Measurements from ENCODE around the gene CDCA4. TPM values are rescaled to one million over a fixed set of nuclear protein-coding genes. Genes with fewer than 3 reads are reported as not detected.

CDCA4 gene
- total and polyA plus RNA-seq, 10 of the 15 experiments (the other 5 are each of a cell fraction or from before 2014, with no cell fraction given) = 10.4 to 64.0 (median 52.1) TPM

GRCh38 chr14:105059035-105059924, 38.4 kb upstream of the CDCA4 start:
- no peak for DNase-seq (ENCODE audit: low read depth, low spot score)
- in situ Hi-C loops (cut with MboI) (no loop called here), intact Hi-C loops (cut with micrococcal nuclease; ENCODE audit: unreplicated experiment) (no loop called here)
- CTCF ChIA-PET = interaction anchor here (3.5 to 11.9 kb wide), 2 partner anchors 13 to 29 kb away, joined by 20 to 114 read pairs; no protein-coding TSS in a partner anchor
- TF ChIP-seq RBBP5 (conservative IDR thresholded peaks at IDR 0.05) = no peak
- no peak for TF ChIP-seq CREB1 (IDR thresholded peaks at IDR 0.05; ENCODE audit: low read depth)
- TF ChIP-seq CTCF (IDR thresholded peaks at IDR 0.05 in 2 of 3, conservative IDR thresholded peaks at IDR 0.05 in 1 of 3; ENCODE audit: control insufficient read depth in 2 of 3, extremely low read depth in 1 of 3, insufficient read depth in 1 of 3, low read depth in 3 of 3, low read length in 3 of 3) = peak in 2 of 3 experiments; percentile 7 to 30; a peak in 2 of 6 replicates
- peak; percentile 31; the same call in 1 of the 2 replicates for TF ChIP-seq PKNOX1 (IDR thresholded peaks at IDR 0.05)
- no peak for TF ChIP-seq ZBED1 (IDR thresholded peaks at IDR 0.05; ENCODE audit: borderline replicate concordance)
- 0 out of 2 replicates have a peak, but pooled peaks have one; percentile 15 for TF ChIP-seq IKZF1 (conservative IDR thresholded peaks at IDR 0.05)
- peak; percentile 7; the same call in 1 of the 2 replicates for TF ChIP-seq POLR2A (IDR thresholded peaks at IDR 0.05; ENCODE audit: low read depth, low read length)
- TF ChIP-seq KAT2A (conservative IDR thresholded peaks at IDR 0.05; ENCODE audit: control insufficient read depth, low read depth, low read length) = no peak
- H3K9ac ChIP-seq (ENCODE audit: control insufficient read depth, insufficient read depth, low read length) = peak overlapping the region; percentile 4
- peak overlapping the region; percentile 93; the same call in 1 of the 2 replicates for H3K27ac ChIP-seq (ENCODE audit: control insufficient read depth, insufficient read depth)
- SMC1A ChIA-PET (ENCODE audit: uncharacterized antibody, unreplicated experiment) = interaction anchor here (1.1 kb wide), 1 partner anchor 14 kb away, joined by 5 read pairs; no protein-coding TSS in a partner anchor
- H3K9me3 ChIP-seq (replicated peaks; ENCODE audit: control insufficient read depth, insufficient read depth, low read length) = no peaks in the 10 kb centered on the region
- peaks cover 33% of the 10 kb centered on the region for H3K4me1 ChIP-seq (ENCODE audit: control insufficient read depth, insufficient read depth, low read length)
- H3K79me2 ChIP-seq (ENCODE audit: control insufficient read depth, insufficient read depth, low read length) = peaks cover 69% of the 10 kb centered on the region
- no TSS peak for BruUV-seq (replicated peaks)
- peaks cover 16% of the 10 kb centered on the region for H4K20me1 ChIP-seq (ENCODE audit: control insufficient read depth, insufficient read depth)
- no peak overlapping the region for H2AFZ ChIP-seq (ENCODE audit: control insufficient read depth, low read depth, low read length)
- WGBS (ENCODE audit: insufficient coverage, insufficient replicate concordance, low lambda C conversion rate, missing lambda C conversion rate) = 61% methylated on average over 22 of the region's 22 CpGs
- FAIRE-seq = no peak
- H3K4me3 ChIP-seq = peak overlapping the region; percentile 71; the same call in 1 of the 2 replicates
- H3K27me3 ChIP-seq (replicated peaks in 1 of 2; ENCODE audit: control insufficient read depth in 2 of 2, insufficient read depth in 2 of 2, low read length in 1 of 2) = no peaks in the 10 kb centered on the region
- peak overlapping the region; percentile 100; the same call in 1 of the 2 replicates for H3K4me2 ChIP-seq (ENCODE audit: control insufficient read depth, insufficient read depth)
- no peak for ATAC-seq
- peaks cover 15 to 21% of the 10 kb centered on the region in 2 experiments; a peak in 3 of 4 replicates for H3K36me3 ChIP-seq (ENCODE audit: control insufficient read depth in 2 of 2, insufficient read depth in 2 of 2, low read length in 1 of 2)
- POLR2A ChIA-PET = interaction anchor here (1.9 kb wide), 1 partner anchor 14 kb away, joined by 6 read pairs; no protein-coding TSS in a partner anchor
- RAD21 ChIA-PET (ENCODE audit: unreplicated experiment) = interaction anchor here (0.6 to 1.9 kb wide), 4 partner anchors 12 to 27 kb away, joined by 3 to 5 read pairs (median 4); no protein-coding TSS in a partner anchor

Data from GM12878 (cell line).